Stimulated activated naive CD8-positive, alpha-beta T cell treated with anti-CD3 and anti-CD28 coated beads, Interleukin-15, Interleukin-2, amounts not matched to agents 100 ng/mL and 50 ng/mL, for 24 hours (primary cell): Measurements from ENCODE around the gene NOD1.
"Not testable (repeated sequence)": the region's sequence is repeated elsewhere in the genome, so short reads cannot be mapped to it uniquely, and the experiment has no call there.

Source experiments
- H3K27ac Mint-ChIP-seq: one replicate; pipeline ENCODE4 v1.8.0; 2021; ENCODE audit warnings: mild to moderate bottlenecking, mixed read lengths
- H3K27me3 Mint-ChIP-seq: one replicate; pipeline ENCODE4 v1.8.0; 2021; ENCODE audit warnings: mixed read lengths
- H3K36me3 Mint-ChIP-seq: one replicate; pipeline ENCODE4 v1.8.0; 2021; ENCODE audit warnings: low read depth, mixed read lengths
- H3K4me1 Mint-ChIP-seq: one replicate; pipeline ENCODE4 v1.8.0; 2021; ENCODE audit warnings: low read depth, mixed read lengths
- H3K4me3 Mint-ChIP-seq: one replicate; pipeline ENCODE4 v1.8.0; 2021; ENCODE audit warnings: mild to moderate bottlenecking, mixed read lengths
- H3K9me3 Mint-ChIP-seq: one replicate; pipeline ENCODE4 v1.8.0; 2021; ENCODE audit warnings: mixed read lengths

Gene NOD1

GRCh38 chr7:30405179-30405578, 73.4 kb downstream of the NOD1 start:
- Mint-ChIP-seq H3K27ac (no peak overlapping the region), H3K4me3 (no peak overlapping the region), H3K9me3 (no peaks in the 10 kb centered on the region), H3K36me3 (peaks cover 11% of the 10 kb centered on the region), H3K27me3 (no peaks in the 10 kb centered on the region), H3K4me1 (no peaks in the 10 kb centered on the region)

GRCh38 chr7:30403477-30403876, 75.1 kb downstream of the NOD1 start:
- Mint-ChIP-seq H3K9me3 (no peaks in the 10 kb centered on the region), H3K36me3 (peaks cover 11% of the 10 kb centered on the region), H3K4me1 (no peaks in the 10 kb centered on the region), H3K27ac (no peak overlapping the region), H3K27me3 (no peaks in the 10 kb centered on the region), H3K4me3 (no peak overlapping the region)

- H3K27me3 Mint-ChIP-seq, result no peaks in the 10 kb centered on the region
- H3K9me3 Mint-ChIP-seq, result no peaks in the 10 kb centered on the region
- no peak overlapping the region for H3K27ac Mint-ChIP-seq
- no peak overlapping the region for H3K4me3 Mint-ChIP-seq
- no peaks in the 10 kb centered on the region for H3K4me1 Mint-ChIP-seq
- no peaks in the 10 kb centered on the region for H3K36me3 Mint-ChIP-seq
Observed at GRCh38 chr7:30396389-30396788, 82.2 kb downstream of the NOD1 start.

- no peak overlapping the region for H3K27ac Mint-ChIP-seq
Observed at GRCh38 chr7:30395676-30396075, 82.9 kb downstream of the NOD1 start.

GRCh38 chr7:30391806-30392205, 86.8 kb downstream of the NOD1 start:
- Mint-ChIP-seq H3K9me3 (no peaks in the 10 kb centered on the region), H3K36me3 (no peaks in the 10 kb centered on the region), H3K4me1 (no peaks in the 10 kb centered on the region), H3K4me3 (no peak overlapping the region), H3K27me3 (no peaks in the 10 kb centered on the region), H3K27ac (no peak overlapping the region)

More at GRCh38 chr7:30395676-30396075, 82.9 kb downstream of the NOD1 start:
- Mint-ChIP-seq H3K36me3 (no peaks in the 10 kb centered on the region), H3K9me3 (no peaks in the 10 kb centered on the region), H3K4me1 (no peaks in the 10 kb centered on the region), H3K4me3 (no peak overlapping the region), H3K27me3 (no peaks in the 10 kb centered on the region)

GRCh38 chr7:30390736-30391636, 87.6 kb downstream of the NOD1 start:
- H3K4me3 Mint-ChIP-seq, result no peak overlapping the region
- H3K36me3 Mint-ChIP-seq, result no peaks in the 10 kb centered on the region
- H3K9me3 Mint-ChIP-seq, result no peaks in the 10 kb centered on the region
- H3K4me1 Mint-ChIP-seq, result no peaks in the 10 kb centered on the region
- H3K27me3 Mint-ChIP-seq, result no peaks in the 10 kb centered on the region
- no peak overlapping the region for H3K27ac Mint-ChIP-seq

- Mint-ChIP-seq H3K27me3 (no peaks in the 10 kb centered on the region), H3K9me3 (no peaks in the 10 kb centered on the region), H3K4me1 (no peaks in the 10 kb centered on the region), H3K27ac (no peak overlapping the region), H3K4me3 (no peak overlapping the region), H3K36me3 (no peaks in the 10 kb centered on the region)
Observed at GRCh38 chr7:30389791-30390190, 88.8 kb downstream of the NOD1 start.

GRCh38 chr7:30382607-30383006, 96.0 kb downstream of the NOD1 start:
- no peaks in the 10 kb centered on the region for H3K27me3 Mint-ChIP-seq
- no peaks in the 10 kb centered on the region for H3K36me3 Mint-ChIP-seq
- H3K9me3 Mint-ChIP-seq, result peaks cover 8% of the 10 kb centered on the region
- H3K27ac Mint-ChIP-seq, result no peak overlapping the region
- no peaks in the 10 kb centered on the region for H3K4me1 Mint-ChIP-seq
- H3K4me3 Mint-ChIP-seq, result no peak overlapping the region

GRCh38 chr7:30380824-30381223, 97.8 kb downstream of the NOD1 start:
- not testable (repeated sequence) for H3K4me3 Mint-ChIP-seq, H3K27ac Mint-ChIP-seq, H3K27me3 Mint-ChIP-seq, H3K4me1 Mint-ChIP-seq, H3K9me3 Mint-ChIP-seq, H3K36me3 Mint-ChIP-seq

GRCh38 chr7:30380294-30380693, 98.3 kb downstream of the NOD1 start:
- H3K4me3 Mint-ChIP-seq, result no peak overlapping the region
- H3K9me3 Mint-ChIP-seq, result peaks cover 8% of the 10 kb centered on the region
- H3K36me3 Mint-ChIP-seq, result no peaks in the 10 kb centered on the region
- H3K4me1 Mint-ChIP-seq, result no peaks in the 10 kb centered on the region
- no peak overlapping the region for H3K27ac Mint-ChIP-seq
- no peaks in the 10 kb centered on the region for H3K27me3 Mint-ChIP-seq

GRCh38 chr7:30379741-30380140, 98.8 kb downstream of the NOD1 start:
- Mint-ChIP-seq H3K4me1 (no peaks in the 10 kb centered on the region), H3K36me3 (no peaks in the 10 kb centered on the region), H3K27me3 (no peaks in the 10 kb centered on the region), H3K27ac (no peak overlapping the region), H3K9me3 (peaks cover 8% of the 10 kb centered on the region), H3K4me3 (no peak overlapping the region)

- no peak overlapping the region for H3K4me3 Mint-ChIP-seq
- no peaks in the 10 kb centered on the region for H3K4me1 Mint-ChIP-seq
- H3K27ac Mint-ChIP-seq, result no peak overlapping the region
- peaks cover 8% of the 10 kb centered on the region for H3K9me3 Mint-ChIP-seq
- H3K36me3 Mint-ChIP-seq, result no peaks in the 10 kb centered on the region
- H3K27me3 Mint-ChIP-seq, result no peaks in the 10 kb centered on the region
Observed at GRCh38 chr7:30379131-30379530, 99.5 kb downstream of the NOD1 start.

- Mint-ChIP-seq H3K4me1 (no peaks in the 10 kb centered on the region), H3K4me3 (no peak overlapping the region), H3K36me3 (no peaks in the 10 kb centered on the region), H3K27ac (no peak overlapping the region), H3K27me3 (no peaks in the 10 kb centered on the region), H3K9me3 (peaks cover 8% of the 10 kb centered on the region)
Observed at GRCh38 chr7:30378275-30378674, 100.3 kb downstream of the NOD1 start.
